DMS 273 (cell line): Measurements from ENCODE around the gene SULF2.
A peak's percentile ranks its signal among the peaks of the same experiment; 100 is the strongest.

Experiments used
- DNase-seq: peaks from one replicate; lab custom pipeline; 2025; ENCODE audit not compliant: unreplicated experiment; lab: John Stamatoyannopoulos, UW

Gene SULF2

GRCh38 chr20:47784599-47785310 lies 526 bp downstream of the SULF2 start:
- peak; percentile 81 for DNase-seq

GRCh38 chr20:47783828-47784598 lies 1.3 kb downstream of the SULF2 start:
- peak; percentile 55 for DNase-seq

GRCh38 chr20:47782920-47783552 lies 2.2 kb downstream of the SULF2 start:
- DNase-seq: no peak

GRCh38 chr20:47782076-47782475 lies 3.2 kb downstream of the SULF2 start:
- no peak for DNase-seq

- DNase-seq: peak; percentile 86
Observed at GRCh38 chr20:47781632-47782031, 3.6 kb downstream of the SULF2 start.

GRCh38 chr20:47780720-47781389 lies 4.4 kb downstream of the SULF2 start:
- DNase-seq: peak; percentile 30

- DNase-seq: no peak
Observed at GRCh38 chr20:47778398-47779354, 6.6 kb downstream of the SULF2 start.

GRCh38 chr20:47777220-47777619 lies 8.1 kb downstream of the SULF2 start:
- DNase-seq: no peak

- DNase-seq: no peak
Observed at GRCh38 chr20:47776639-47777038, 8.6 kb downstream of the SULF2 start.

- DNase-seq: no peak
Observed at GRCh38 chr20:47775841-47776240, 9.4 kb downstream of the SULF2 start.

GRCh38 chr20:47775039-47775438 lies 10.2 kb downstream of the SULF2 start:
- DNase-seq: peak; percentile 19

- DNase-seq: no peak
Observed at GRCh38 chr20:47774131-47774777, 11.0 kb downstream of the SULF2 start.

GRCh38 chr20:47773371-47773786 lies 11.9 kb downstream of the SULF2 start:
- DNase-seq: no peak

- no peak for DNase-seq
Observed at GRCh38 chr20:47770935-47771334, 14.3 kb downstream of the SULF2 start.

GRCh38 chr20:47768016-47768824 lies 17.1 kb downstream of the SULF2 start:
- no peak for DNase-seq

- no peak for DNase-seq
Observed at GRCh38 chr20:47765691-47766594, 19.3 kb downstream of the SULF2 start.

- no peak for DNase-seq
Observed at GRCh38 chr20:47765271-47765670, 20.0 kb downstream of the SULF2 start.

GRCh38 chr20:47764154-47764733 lies 21.0 kb downstream of the SULF2 start:
- DNase-seq: peak; percentile 34
